ENCODE results near the gene CPB1. TPM values are rescaled to one million over a fixed set of nuclear protein-coding genes. Genes with fewer than 3 reads are reported as not detected.

CPB1 gene
- polyA plus RNA-seq, 6 donors from 2014 or later: not detected

DNA sequence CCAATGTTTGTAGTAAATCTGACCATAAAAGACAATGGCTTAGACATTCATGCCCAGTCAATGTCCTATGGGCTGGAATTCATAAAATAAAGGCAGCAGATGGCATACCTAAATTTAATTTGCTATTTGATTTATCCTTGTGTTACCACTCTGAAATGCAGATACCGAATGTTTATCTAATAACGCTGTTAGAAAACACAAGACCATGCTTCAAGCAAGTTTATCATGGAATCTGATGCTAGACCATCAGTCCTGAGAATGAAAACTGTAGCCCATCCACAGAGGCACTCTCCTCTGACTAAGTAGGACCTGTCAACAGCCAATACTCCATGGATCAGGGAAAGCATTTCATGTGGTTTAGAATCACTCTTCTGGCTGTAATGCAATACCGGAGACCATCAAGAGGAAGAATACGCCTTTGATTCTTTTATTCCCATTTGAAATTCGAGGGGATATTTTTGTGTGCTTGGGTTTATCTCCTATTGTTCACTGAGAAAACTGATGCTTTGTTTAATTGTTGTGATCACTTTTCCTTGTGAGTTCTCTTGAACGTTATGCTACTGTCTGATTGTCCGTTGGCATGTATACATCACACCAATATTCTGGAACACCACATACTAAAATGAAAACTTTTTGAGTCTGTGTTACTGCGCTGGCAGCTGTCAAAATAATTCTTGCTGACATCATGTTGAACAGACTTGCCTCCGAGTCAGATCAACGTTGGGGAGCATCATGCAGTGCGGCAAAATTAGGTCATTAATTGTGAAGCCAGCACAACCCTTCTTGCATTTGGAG lies 12.1 kb upstream of the CPB1 start:
- Mint-ChIP-seq H3K4me1 (no peaks in the 10 kb centered on the region), H3K4me3 (no peak overlapping the region), H3K9me3 (peaks cover 0 to 3% (median 0%) of the 10 kb centered on the region in 7 donors), H3K27ac (no peak overlapping the region), H3K27me3 (no peaks in the 10 kb centered on the region), H3K36me3 (no peaks in the 10 kb centered on the region)
- DNase-seq: no peak
- ATAC-seq (ENCODE audit: low read depth in 2 of 2): no peak

DNA sequence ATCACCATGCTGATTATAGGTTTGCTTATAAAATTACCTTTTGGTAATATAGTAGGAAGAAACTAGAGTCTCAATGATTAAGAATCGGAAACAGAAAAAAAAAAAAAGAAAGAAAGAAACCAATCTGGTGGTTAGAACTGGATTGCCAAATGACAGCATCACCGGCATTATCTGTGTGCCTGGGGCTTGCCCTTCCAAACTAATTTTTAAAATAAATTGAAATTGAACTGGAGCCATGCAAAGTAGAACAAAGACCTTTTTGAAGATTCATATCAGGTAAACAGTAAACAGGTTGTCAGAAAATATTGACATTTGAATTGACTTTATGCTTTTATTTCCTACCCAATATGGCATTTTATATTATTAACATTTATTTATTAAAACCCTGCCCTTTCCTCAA lies 11.2 kb upstream of the CPB1 start:
- H3K27me3 Mint-ChIP-seq: no peaks in the 10 kb centered on the region
- H3K36me3 Mint-ChIP-seq: no peaks in the 10 kb centered on the region
- no peak overlapping the region for H3K27ac Mint-ChIP-seq
- ATAC-seq (ENCODE audit: low read depth in 2 of 2): no peak
- no peak overlapping the region for H3K4me3 Mint-ChIP-seq
- no peak for DNase-seq
- no peaks in the 10 kb centered on the region for H3K4me1 Mint-ChIP-seq
- peaks cover 0 to 6% (median 0%) of the 10 kb centered on the region in 7 donors for H3K9me3 Mint-ChIP-seq

DNA sequence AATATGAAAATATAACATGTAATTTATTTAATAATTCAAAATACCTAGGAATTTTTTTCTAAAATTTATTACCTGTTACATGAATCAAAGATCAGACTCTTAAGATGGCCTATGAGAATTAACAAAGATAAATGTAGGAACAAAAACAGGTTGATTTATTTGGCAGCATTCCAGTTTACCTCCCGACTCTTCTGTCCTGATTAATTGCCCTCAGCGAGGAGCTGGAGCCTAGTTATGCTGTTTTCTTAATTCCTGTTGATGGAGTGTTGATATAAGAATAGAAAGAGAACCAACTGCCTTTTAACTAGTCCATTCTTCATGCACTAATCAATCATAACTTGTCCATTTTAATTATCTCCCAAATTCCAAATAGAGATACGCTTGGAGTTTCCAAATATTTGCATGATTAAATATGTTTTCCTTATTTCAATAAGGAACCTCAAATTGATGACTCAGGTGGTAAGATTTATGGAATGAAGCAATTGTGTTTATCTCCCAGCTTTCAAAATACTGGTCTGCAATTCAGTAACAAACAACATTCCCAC lies 10.6 kb upstream of the CPB1 start:
- Mint-ChIP-seq H3K4me1 (no peaks in the 10 kb centered on the region), H3K27ac (no peak overlapping the region), H3K4me3 (no peak overlapping the region), H3K36me3 (no peaks in the 10 kb centered on the region), H3K9me3 (peaks cover 0 to 10% (median 0%) of the 10 kb centered on the region in 7 donors), H3K27me3 (no peaks in the 10 kb centered on the region)
- DNase-seq (no peak), ATAC-seq (ENCODE audit: low read depth in 2 of 2) (no peak)

DNA sequence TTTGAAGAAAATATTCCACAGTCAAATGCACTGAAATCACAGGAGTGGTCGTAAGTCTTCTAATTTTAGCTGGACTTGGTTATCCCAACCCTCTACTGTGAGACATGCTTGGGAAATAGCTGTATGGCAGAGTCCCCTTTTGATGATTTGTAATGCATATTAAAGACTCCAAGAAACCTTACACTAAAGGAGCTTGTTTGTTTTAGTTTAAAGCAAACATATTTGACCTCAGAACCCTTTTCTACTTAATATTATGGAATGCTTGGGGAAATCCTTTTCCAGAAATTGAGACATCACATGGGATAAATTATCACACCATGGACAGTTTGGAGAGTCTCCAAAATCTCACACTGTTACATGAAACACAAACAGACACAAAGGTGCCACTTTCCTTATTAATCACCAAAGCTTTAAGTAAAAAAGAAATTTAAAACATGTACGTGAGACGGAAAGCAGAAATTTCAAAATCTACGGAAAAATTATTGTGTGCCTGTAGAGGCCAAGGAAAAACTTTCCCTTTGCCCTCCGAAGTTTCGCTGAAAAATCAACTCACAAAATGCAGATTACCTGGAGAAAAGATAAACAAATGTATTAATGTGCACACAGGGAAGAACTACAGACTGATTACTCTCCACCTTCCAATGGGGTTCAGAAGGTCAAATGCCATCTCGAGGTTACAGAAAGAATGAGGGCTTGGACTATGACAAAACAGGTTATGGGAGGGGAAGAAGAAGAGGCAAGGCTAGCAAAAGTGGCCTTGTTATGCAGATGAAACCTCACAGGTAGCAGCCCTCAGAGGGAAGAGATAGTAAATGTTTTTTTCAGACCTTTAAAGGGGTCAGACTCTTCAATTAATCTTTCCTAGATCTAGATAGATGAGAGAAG lies 7.0 kb upstream of the CPB1 start:
- Mint-ChIP-seq H3K36me3 (no peaks in the 10 kb centered on the region), H3K4me1 (no peaks in the 10 kb centered on the region), H3K9me3 (peaks cover 0 to 10% (median 3%) of the 10 kb centered on the region in 7 donors), H3K4me3 (no peak overlapping the region), H3K27ac (no peak overlapping the region), H3K27me3 (no peaks in the 10 kb centered on the region)
- no peak for ATAC-seq (ENCODE audit: low read depth in 2 of 2)
- DNase-seq: no peak

DNA sequence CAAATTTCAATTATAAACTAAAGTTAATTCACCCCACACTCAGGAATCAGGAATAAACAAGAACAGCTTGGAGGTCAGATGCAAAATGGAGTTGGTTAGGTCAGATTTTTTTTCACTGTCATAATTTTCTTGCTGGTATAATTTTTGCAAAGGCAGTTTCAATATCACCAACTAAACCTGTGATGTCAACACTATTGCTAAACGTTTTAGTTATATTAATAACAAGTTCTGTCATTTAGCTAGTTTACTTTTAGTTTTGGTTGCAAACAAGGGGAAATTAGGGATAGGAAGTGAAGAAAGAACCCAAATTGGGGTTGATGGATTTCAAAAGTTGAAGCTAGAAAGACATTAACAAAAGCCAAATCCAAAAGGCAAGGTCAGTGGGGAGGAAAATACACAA lies 4.6 kb upstream of the CPB1 start:
- H3K9me3 Mint-ChIP-seq: peaks cover 0 to 10% (median 3%) of the 10 kb centered on the region in 7 donors
- H3K4me3 Mint-ChIP-seq: no peak overlapping the region
- no peaks in the 10 kb centered on the region for H3K27me3 Mint-ChIP-seq
- no peaks in the 10 kb centered on the region for H3K4me1 Mint-ChIP-seq
- ATAC-seq (ENCODE audit: low read depth in 2 of 2) (no peak), DNase-seq (no peak)
- no peak overlapping the region for H3K27ac Mint-ChIP-seq
- no peaks in the 10 kb centered on the region for H3K36me3 Mint-ChIP-seq

GRCh38 chr3:148825476-148825875 lies 2.1 kb upstream of the CPB1 start:
- DNase-seq (no peak), ATAC-seq (ENCODE audit: low read depth in 2 of 2) (no peak)
- H3K4me3 Mint-ChIP-seq: no peak overlapping the region
- no peak overlapping the region for H3K27ac Mint-ChIP-seq
- peaks cover 0 to 10% (median 3%) of the 10 kb centered on the region in 7 donors for H3K9me3 Mint-ChIP-seq
- no peaks in the 10 kb centered on the region for H3K27me3 Mint-ChIP-seq
- H3K4me1 Mint-ChIP-seq: no peaks in the 10 kb centered on the region
- no peaks in the 10 kb centered on the region for H3K36me3 Mint-ChIP-seq

DNA sequence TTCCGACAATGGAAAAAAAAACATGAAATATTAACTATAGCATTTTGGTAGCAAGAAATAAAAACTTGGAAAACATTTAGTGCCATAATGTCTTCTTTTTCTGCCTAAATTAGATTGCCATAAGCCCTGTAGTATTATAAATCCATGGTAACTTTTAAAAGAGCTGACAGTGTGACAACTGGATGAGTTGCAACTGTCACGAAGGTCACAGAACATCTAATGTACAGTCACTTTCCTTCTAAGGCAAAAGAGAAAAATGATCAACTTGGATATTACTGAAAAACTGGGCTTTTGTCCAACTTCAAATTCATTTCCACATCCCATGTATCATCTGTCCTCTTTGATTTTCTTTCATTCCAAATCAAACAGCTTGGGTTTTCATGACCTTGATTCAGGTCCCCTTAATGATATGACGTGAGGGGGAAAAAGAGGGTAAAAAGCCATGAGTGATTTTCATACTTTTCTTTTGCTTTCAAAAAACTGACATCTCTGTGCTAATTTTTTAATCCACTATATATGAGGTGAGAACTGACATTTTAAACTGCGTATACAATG lies 602 bp downstream of the CPB1 start:
- no peak for DNase-seq
- Mint-ChIP-seq H3K9me3 (no peaks in the 10 kb centered on the region), H3K27ac (no peak overlapping the region), H3K4me1 (no peaks in the 10 kb centered on the region), H3K36me3 (no peaks in the 10 kb centered on the region), H3K27me3 (no peaks in the 10 kb centered on the region), H3K4me3 (no peak overlapping the region)
- ATAC-seq (ENCODE audit: low read depth in 2 of 2): no peak

DNA sequence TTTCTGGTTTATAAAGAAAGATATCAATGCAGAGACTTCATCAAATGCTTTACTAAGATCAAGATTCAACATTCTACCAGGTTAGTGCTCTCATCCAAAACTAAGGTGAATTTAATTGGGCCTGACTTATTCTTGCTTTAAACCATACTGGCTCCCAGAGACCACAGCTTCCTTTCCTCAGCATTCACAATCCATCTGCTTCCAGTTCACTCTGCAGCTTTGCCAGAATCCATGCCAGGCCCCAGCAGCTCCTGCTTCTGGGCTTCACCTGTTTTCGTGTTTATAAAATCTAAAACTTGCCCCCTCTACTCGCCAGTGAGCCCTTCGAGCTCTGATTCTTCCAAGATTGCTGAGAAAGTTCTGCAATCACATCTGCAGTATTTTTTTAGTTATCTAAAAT lies 2.3 kb downstream of the CPB1 start:
- H3K27ac Mint-ChIP-seq: no peak overlapping the region

DNA sequence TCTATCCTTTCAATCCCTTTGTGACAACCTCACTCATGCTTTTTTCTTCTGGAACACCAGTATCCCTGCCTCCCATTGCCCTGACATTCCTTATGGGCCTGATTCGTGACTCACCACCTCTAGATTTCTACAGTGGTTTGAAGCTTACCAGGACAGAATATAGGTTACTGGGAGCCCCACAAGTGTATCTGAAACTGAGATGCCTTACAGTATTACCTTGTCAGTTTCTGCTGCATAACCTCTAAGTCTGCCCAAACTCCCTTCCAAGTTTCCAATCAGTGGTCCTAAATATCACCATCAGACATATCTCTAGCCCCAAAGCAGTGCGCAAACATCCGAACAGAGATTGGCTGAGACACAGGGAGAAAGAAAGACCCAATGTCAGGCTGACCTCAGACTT lies 5.6 kb downstream of the CPB1 start:
- H3K4me1 Mint-ChIP-seq: no peaks in the 10 kb centered on the region

More for the DNA sequence above, 2.3 kb downstream of the CPB1 start:
- ATAC-seq (ENCODE audit: low read depth in 2 of 2): no peak
- Mint-ChIP-seq H3K36me3 (no peaks in the 10 kb centered on the region), H3K4me3 (no peak overlapping the region), H3K27me3 (no peaks in the 10 kb centered on the region), H3K9me3 (no peaks in the 10 kb centered on the region), H3K4me1 (no peaks in the 10 kb centered on the region)
- no peak for DNase-seq

GRCh38 chr3:148839805-148840204 lies 12.2 kb downstream of the CPB1 start:
- no peak overlapping the region for H3K27ac Mint-ChIP-seq
- no peaks in the 10 kb centered on the region for H3K9me3 Mint-ChIP-seq
- H3K36me3 Mint-ChIP-seq: no peaks in the 10 kb centered on the region
- ATAC-seq (ENCODE audit: low read depth in 2 of 2) (no peak), DNase-seq (no peak)
- H3K4me3 Mint-ChIP-seq: no peak overlapping the region
- H3K4me1 Mint-ChIP-seq: no peaks in the 10 kb centered on the region
- peaks cover 0 to 11% (median 0%) of the 10 kb centered on the region in 3 donors for H3K27me3 Mint-ChIP-seq

More for the DNA sequence above, 5.6 kb downstream of the CPB1 start:
- H3K36me3 Mint-ChIP-seq: no peaks in the 10 kb centered on the region
- peaks cover 0 to 6% (median 0%) of the 10 kb centered on the region in 3 donors for H3K27me3 Mint-ChIP-seq
- H3K9me3 Mint-ChIP-seq: no peaks in the 10 kb centered on the region
- DNase-seq (no peak), ATAC-seq (ENCODE audit: low read depth in 2 of 2) (no peak)
- H3K27ac Mint-ChIP-seq: no peak overlapping the region
- H3K4me3 Mint-ChIP-seq: no peak overlapping the region

GRCh38 chr3:148840451-148840850 lies 12.8 kb downstream of the CPB1 start:
- Mint-ChIP-seq H3K4me3 (no peak overlapping the region), H3K4me1 (no peaks in the 10 kb centered on the region), H3K27me3 (peaks cover 0 to 6% (median 0%) of the 10 kb centered on the region in 3 donors), H3K27ac (no peak overlapping the region), H3K36me3 (no peaks in the 10 kb centered on the region), H3K9me3 (no peaks in the 10 kb centered on the region)
- no peak for ATAC-seq (ENCODE audit: low read depth in 2 of 2)
- no peak for DNase-seq

GRCh38 chr3:148845756-148846395 lies 18.3 kb downstream of the CPB1 start:
- DNase-seq (no peak), ATAC-seq (ENCODE audit: low read depth in 2 of 2) (no peak)
- Mint-ChIP-seq H3K27me3 (no peaks in the 10 kb centered on the region), H3K4me3 (no peak overlapping the region), H3K4me1 (no peaks in the 10 kb centered on the region), H3K9me3 (no peaks in the 10 kb centered on the region), H3K36me3 (no peaks in the 10 kb centered on the region), H3K27ac (no peak overlapping the region)

- H3K27ac Mint-ChIP-seq: no peak overlapping the region
- no peak overlapping the region for H3K4me3 Mint-ChIP-seq
- ATAC-seq (ENCODE audit: low read depth in 2 of 2): no peak
- no peaks in the 10 kb centered on the region for H3K27me3 Mint-ChIP-seq
- no peaks in the 10 kb centered on the region for H3K36me3 Mint-ChIP-seq
- H3K4me1 Mint-ChIP-seq: no peaks in the 10 kb centered on the region
- H3K9me3 Mint-ChIP-seq: no peaks in the 10 kb centered on the region
- DNase-seq: no peak
These were observed 19.7 kb downstream of the CPB1 start for GRCh38 chr3:148847351-148847750.

Measured in naive B cell (primary cell).